H1 (cell line): ENCODE results near the gene ZNF705A. TPM values are rescaled to one million over a fixed set of nuclear protein-coding genes. Genes with fewer than 3 reads are reported as not detected.
"Not testable (repeated sequence)": the region's sequence is repeated elsewhere in the genome, so short reads cannot be mapped to it uniquely, and the experiment has no call there.

Experiments
- CTCF ChIA-PET: fragments of 300-600 bp; sonication (Branson Sonifier 250); formaldehyde crosslinking; loops from one replicate; lab custom pipeline; 2021; ENCODE audit not compliant: partially characterized antibody; lab: Charles Lee
- POLR2A ChIA-PET: fragments of 300-600 bp; sonication (Branson Sonifier 250); formaldehyde crosslinking; loops from one replicate; lab custom pipeline; 2021; ENCODE audit warnings: inconsistent platforms; ENCODE audit not compliant: partially characterized antibody; lab: Charles Lee
- DNase-seq, 2 experiments: peaks; one replicate each; pipeline versions ENCODE4 v3.0.0 to v3.0.0-alpha.2; 2010 to 2022; ENCODE audit warnings: low spot score in 2 of 2, low read depth in 1 of 2, mixed read lengths in 1 of 2
- FAIRE-seq: peaks from 2 replicates; lab custom pipeline; 2011; peaks lifted over from hg19 to GRCh38; lab: Jason Lieb, UNC
- H2AFZ ChIP-seq: 2 replicates; pipeline ENCODE4 v1.8.1; 2012; ENCODE audit warnings: low read length, inconsistent platforms
- H2AK5ac ChIP-seq: 2 replicates; pipeline ENCODE4 v1.6.1; 2013; ENCODE audit warnings: low read depth, low read length
- H2BK120ac ChIP-seq: replicated peaks from 2 replicates; pipeline ENCODE3; 2013; ENCODE audit warnings: low read depth, low read length, inconsistent platforms
- H2BK12ac ChIP-seq: 2 replicates; pipeline ENCODE4 v1.6.1; 2013; ENCODE audit warnings: low read depth, low read length
- H2BK15ac ChIP-seq: 2 replicates; pipeline ENCODE4 v1.6.1; 2013; ENCODE audit warnings: low read length
- H2BK20ac ChIP-seq: 2 replicates; pipeline ENCODE4 v1.6.1; 2013; ENCODE audit warnings: low read length
- H2BK5ac ChIP-seq: 2 replicates; pipeline ENCODE4 v1.6.1; 2013; ENCODE audit warnings: low read depth, low read length
- H3K14ac ChIP-seq: 2 replicates; pipeline ENCODE4 v1.6.1; 2013; ENCODE audit warnings: inconsistent platforms; ENCODE audit not compliant: insufficient read length
- H3K18ac ChIP-seq: 2 replicates; pipeline ENCODE4 v1.6.1; 2013; ENCODE audit warnings: low read length; ENCODE audit errors: extremely low read depth
- H3K23ac ChIP-seq: 2 replicates; pipeline ENCODE4 v1.6.1; 2013; ENCODE audit warnings: inconsistent platforms; ENCODE audit not compliant: insufficient read length
- H3K23me2 ChIP-seq: 2 replicates; pipeline ENCODE4 v1.6.1; 2013; ENCODE audit warnings: low read depth, low read length
- H3K27ac ChIP-seq: 2 replicates; pipeline ENCODE4 v1.6.1; 2011; ENCODE audit warnings: low read depth, low read length, inconsistent platforms
- H3K27me3 ChIP-seq, 4 experiments: replicated peaks in 1 of 4; 1 replicate in 1 of 4; 2 replicates in 3 of 4; pipeline versions ENCODE4 v1.6.1 to v1.8.1; 2011 to 2013; ENCODE audit warnings: low read length in 3 of 4, mild to moderate bottlenecking in 3 of 4, inconsistent platforms in 2 of 4, mixed read lengths in 2 of 4, moderate library complexity in 1 of 4; ENCODE audit not compliant: control insufficient read depth in 3 of 4, insufficient read depth in 3 of 4; ENCODE audit errors: extremely low read depth in 1 of 4
- H3K36me3 ChIP-seq, 4 experiments: 2 replicates each; pipeline versions ENCODE4 v1.6.1 to v1.8.1; 2011 to 2013; ENCODE audit warnings: mild to moderate bottlenecking in 4 of 4, low read length in 3 of 4, moderate library complexity in 2 of 4, control low read depth in 1 of 4, inconsistent platforms in 1 of 4; ENCODE audit not compliant: insufficient read depth in 4 of 4, control insufficient read depth in 2 of 4
- H3K4ac ChIP-seq: replicated peaks from 2 replicates; pipeline ENCODE3; 2013; ENCODE audit warnings: low read length, low read depth, mixed read lengths, inconsistent platforms; ENCODE audit not compliant: insufficient read length
- H3K4me1 ChIP-seq, 4 experiments: replicated peaks in 1 of 4; 1 replicate in 1 of 4; 2 replicates in 3 of 4; pipeline versions ENCODE4 v1.6.1 to v1.8.1; 2011 to 2013; ENCODE audit warnings: low read length in 3 of 4, inconsistent platforms in 2 of 4, mixed read lengths in 1 of 4; ENCODE audit not compliant: insufficient read depth in 4 of 4, control insufficient read depth in 3 of 4
- H3K4me2 ChIP-seq, 2 experiments: 2 replicates each; pipeline versions ENCODE4 v1.6.1 to v1.8.1; 2011 to 2013; ENCODE audit warnings: low read depth in 2 of 2, low read length in 2 of 2, control low read depth in 1 of 2, inconsistent platforms in 1 of 2, mild to moderate bottlenecking in 1 of 2; ENCODE audit not compliant: insufficient read depth in 1 of 2
- H3K4me3 ChIP-seq, 4 experiments: fragments of 200-600, 300-600 bp in 1 of 4; sonication (generic), shearing (Covaris generic), sonication (Bioruptor Twin) in 1 of 4; 2 replicates each; pipeline versions ENCODE4 v1.5.1 to v1.8.1; 2011 to 2016; ENCODE audit warnings: low read length in 4 of 4, low read depth in 3 of 4, control low read depth in 2 of 4, inconsistent platforms in 2 of 4, mild to moderate bottlenecking in 2 of 4, mixed read lengths in 1 of 4, moderate library complexity in 1 of 4; ENCODE audit not compliant: insufficient read depth in 2 of 4; ENCODE audit errors: extremely low read depth in 1 of 4
- H3K56ac ChIP-seq: replicated peaks from 2 replicates; pipeline ENCODE3; 2013; ENCODE audit warnings: low read depth, mild to moderate bottlenecking, mixed read lengths, low read length, inconsistent platforms; ENCODE audit not compliant: insufficient read length
- H3K79me1 ChIP-seq: 2 replicates; pipeline ENCODE4 v1.6.1; 2013; ENCODE audit warnings: low read depth, low read length, control low read depth
- H3K79me2 ChIP-seq, 2 experiments: 2 replicates each; pipeline versions ENCODE4 v1.6.1 to v1.8.1; 2012 to 2013; ENCODE audit warnings: low read length in 2 of 2, mild to moderate bottlenecking in 2 of 2, inconsistent platforms in 1 of 2; ENCODE audit not compliant: insufficient read depth in 2 of 2, control insufficient read depth in 1 of 2
- H3K9ac ChIP-seq, 4 experiments: replicated peaks in 1 of 4; 1 replicate in 1 of 4; 2 replicates in 3 of 4; pipeline versions ENCODE4 v1.6.1 to v1.8.1; 2011 to 2013; ENCODE audit warnings: low read depth in 3 of 4, low read length in 3 of 4, control low read depth in 2 of 4, mild to moderate bottlenecking in 2 of 4, moderate library complexity in 2 of 4, inconsistent platforms in 1 of 4; ENCODE audit errors: extremely low read depth in 1 of 4
- H3K9me3 ChIP-seq, 2 experiments: 2 replicates each; pipeline versions ENCODE4 v1.6.1 to v1.8.1; 2012 to 2013; ENCODE audit warnings: mild to moderate bottlenecking in 2 of 2, moderate library complexity in 2 of 2, control low read depth in 1 of 2, inconsistent platforms in 1 of 2, low read depth in 1 of 2, low read length in 1 of 2, mixed read lengths in 1 of 2; ENCODE audit not compliant: insufficient read depth in 2 of 2
- H4K20me1 ChIP-seq, 2 experiments: replicated peaks in 1 of 2; 2 replicates each; pipeline versions ENCODE3 to v1.8.1; 2011 to 2013; ENCODE audit warnings: inconsistent platforms in 2 of 2, low read length in 2 of 2, mild to moderate bottlenecking in 1 of 2; ENCODE audit not compliant: insufficient read depth in 2 of 2, control insufficient read depth in 1 of 2
- H4K5ac ChIP-seq: 2 replicates; pipeline ENCODE4 v1.6.1; 2013; ENCODE audit warnings: low read length, low read depth, mixed read lengths, inconsistent platforms; ENCODE audit not compliant: insufficient read length
- H4K8ac ChIP-seq: 2 replicates; pipeline ENCODE4 v1.8.0; 2013; ENCODE audit warnings: mild to moderate bottlenecking, moderate library complexity, low read length, inconsistent platforms; ENCODE audit not compliant: insufficient read depth; ENCODE audit errors: extremely low read depth
- H4K91ac ChIP-seq: replicated peaks from 2 replicates; pipeline ENCODE3; 2013; ENCODE audit warnings: low read length, mixed read lengths, inconsistent platforms; ENCODE audit not compliant: insufficient read length
- EP300 ChIP-seq, 2 experiments: IDR thresholded peaks; 1 replicate in 1 of 2; 2 replicates in 1 of 2; pipeline ENCODE4 v1.6.1; 2011 to 2012; ENCODE audit warnings: low read depth in 2 of 2, low read length in 2 of 2, mild to moderate bottlenecking in 2 of 2, borderline replicate concordance in 1 of 2, inconsistent platforms in 1 of 2, moderate library complexity in 1 of 2
- WGBS, 2 experiments: shearing (Covaris generic) in 1 of 2; methylation state at CpG; one replicate each; pipeline versions ENCODE4 v1.1.6 to v1.1.7; 2013 to 2015; ENCODE audit warnings: low lambda C conversion rate in 2 of 2, mixed read lengths in 2 of 2, inconsistent platforms in 1 of 2, low coverage in 1 of 2, missing lambda C conversion rate in 1 of 2; ENCODE audit not compliant: insufficient replicate concordance in 2 of 2, insufficient coverage in 1 of 2, insufficient read length in 1 of 2; ENCODE audit errors: extremely low coverage in 1 of 2, missing lambda C conversion rate in 1 of 2; 5-methylcytosine and 5-hydroxymethylcytosine counted together
- polyA plus RNA-seq, 7 experiments: library from polyadenylated mRNA; depleted of rRNA in 3 of 7; stranded (reverse) in 5 of 7; unstranded in 2 of 7; fragments of >200 nt in 5 of 7; fragments of 200-250 nt in 2 of 7; gene quantifications; 1 replicate in 5 of 7; 2 replicates in 1 of 7; 4 replicates in 1 of 7; pipeline versions ENCODE4 v1.2.1 to v1.2.3, GENCODE V29; 2011 to 2013; ENCODE audit warnings: missing spikeins in 2 of 7, mixed read lengths in 2 of 7
- total RNA-seq: library from RNA; stranded (reverse); fragmentation: NEBNext Ultra II Directional; extraction: Animal tissue kit (Norgen Biotek cat#: 25700); gene quantifications from 2 replicates; pipeline ENCODE4 v1.2.1, GENCODE V29; 2021

ZNF705A gene
- total and polyA plus RNA-seq, 2 of the 8 experiments (the other 6 are each of a cell fraction or from before 2014, with no cell fraction given): not detected

- H2AFZ ChIP-seq, H2BK5ac ChIP-seq, H2BK12ac ChIP-seq, H3K9ac ChIP-seq, H3K4me3 ChIP-seq, H3K18ac ChIP-seq, H3K79me2 ChIP-seq, H3K14ac ChIP-seq, H3K4me2 ChIP-seq, H2BK15ac ChIP-seq, H3K27ac ChIP-seq, H3K23ac ChIP-seq, H3K23me2 ChIP-seq, H4K20me1 ChIP-seq, H4K5ac ChIP-seq, H3K36me3 ChIP-seq, H3K9me3 ChIP-seq, H4K8ac ChIP-seq, H2AK5ac ChIP-seq, H3K56ac ChIP-seq, H2BK120ac ChIP-seq, H3K79me1 ChIP-seq, H4K91ac ChIP-seq, DNase-seq, CTCF ChIA-PET, H2BK20ac ChIP-seq, POLR2A ChIA-PET, H3K27me3 ChIP-seq, FAIRE-seq, H3K4ac ChIP-seq: not testable (repeated sequence)
- H3K4me1 ChIP-seq: peaks cover 0 to 13% (median 9%) of the 10 kb centered on the region in 4 experiments; a peak in 6 of 7 replicates
- WGBS, 2 experiments: 77% methylated on average over 8 of the region's 8 CpGs; no CpG with 5 or more reads in 1 of the 2 experiments
- TF ChIP-seq EP300 (IDR thresholded peaks at IDR 0.05; ENCODE audit: borderline replicate concordance in 1 of 2, low read depth in 2 of 2, low read length in 2 of 2): peak in 1 of 2 experiments; percentile 52; a peak in 1 of 3 replicates
Measured at GRCh38 chr12:8141647-8142046, 15.2 kb upstream of the ZNF705A start.
